Stimulated activated CD8-positive, alpha-beta memory T cell treated with anti-CD3 and anti-CD28 coated beads, Interleukin-2, amount 100 ng/mL, for 1 hour (primary cell): ENCODE results near the gene TMEM201.
"Not testable (repeated sequence)": the region's sequence is repeated elsewhere in the genome, so short reads cannot be mapped to it uniquely, and the experiment has no call there.

Experiments
- DNase-seq, 2 donors: peaks; one replicate each; pipeline ENCODE4 v3.0.0-alpha.2; 2020; ENCODE audit warnings: low read depth in 2 of 2

The TMEM201 gene, protein sequence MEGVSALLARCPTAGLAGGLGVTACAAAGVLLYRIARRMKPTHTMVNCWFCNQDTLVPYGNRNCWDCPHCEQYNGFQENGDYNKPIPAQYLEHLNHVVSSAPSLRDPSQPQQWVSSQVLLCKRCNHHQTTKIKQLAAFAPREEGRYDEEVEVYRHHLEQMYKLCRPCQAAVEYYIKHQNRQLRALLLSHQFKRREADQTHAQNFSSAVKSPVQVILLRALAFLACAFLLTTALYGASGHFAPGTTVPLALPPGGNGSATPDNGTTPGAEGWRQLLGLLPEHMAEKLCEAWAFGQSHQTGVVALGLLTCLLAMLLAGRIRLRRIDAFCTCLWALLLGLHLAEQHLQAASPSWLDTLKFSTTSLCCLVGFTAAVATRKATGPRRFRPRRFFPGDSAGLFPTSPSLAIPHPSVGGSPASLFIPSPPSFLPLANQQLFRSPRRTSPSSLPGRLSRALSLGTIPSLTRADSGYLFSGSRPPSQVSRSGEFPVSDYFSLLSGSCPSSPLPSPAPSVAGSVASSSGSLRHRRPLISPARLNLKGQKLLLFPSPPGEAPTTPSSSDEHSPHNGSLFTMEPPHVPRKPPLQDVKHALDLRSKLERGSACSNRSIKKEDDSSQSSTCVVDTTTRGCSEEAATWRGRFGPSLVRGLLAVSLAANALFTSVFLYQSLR

DNA sequence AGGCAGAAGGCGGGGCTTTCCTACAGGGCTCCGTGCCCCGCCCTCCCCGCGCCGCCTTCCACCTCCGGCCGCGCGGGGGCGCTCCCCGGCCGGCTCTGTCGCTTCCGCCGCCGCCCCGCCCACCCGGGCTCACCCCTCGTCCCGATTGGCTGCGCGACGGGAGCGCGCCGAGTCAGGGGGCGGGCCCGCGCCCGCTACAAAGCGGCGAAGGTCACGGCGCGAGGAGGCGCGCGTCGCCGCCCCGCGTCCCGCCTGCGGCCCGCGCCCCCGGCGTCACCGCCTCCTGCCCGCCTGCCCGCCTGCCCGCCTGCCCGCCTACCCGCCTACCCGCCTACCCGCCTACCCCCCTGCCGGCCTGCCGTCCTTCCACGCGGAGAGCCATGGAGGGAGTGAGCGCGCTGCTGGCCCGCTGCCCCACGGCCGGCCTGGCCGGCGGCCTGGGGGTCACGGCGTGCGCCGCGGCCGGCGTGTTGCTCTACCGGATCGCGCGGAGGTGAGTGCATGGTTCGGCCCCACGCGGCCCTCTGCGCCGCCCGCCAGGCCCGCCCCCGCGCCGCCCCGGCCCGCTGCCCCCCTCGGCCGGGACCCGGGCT, at the start of gene TMEM201:
Gene TMEM201 (plus strand): TSS at position 361 of the 593 bp plus-strand sequence. CDS start 20 bp downstream, at position 381.
- DNase-seq: peak; percentile 88 to 91

DNA sequence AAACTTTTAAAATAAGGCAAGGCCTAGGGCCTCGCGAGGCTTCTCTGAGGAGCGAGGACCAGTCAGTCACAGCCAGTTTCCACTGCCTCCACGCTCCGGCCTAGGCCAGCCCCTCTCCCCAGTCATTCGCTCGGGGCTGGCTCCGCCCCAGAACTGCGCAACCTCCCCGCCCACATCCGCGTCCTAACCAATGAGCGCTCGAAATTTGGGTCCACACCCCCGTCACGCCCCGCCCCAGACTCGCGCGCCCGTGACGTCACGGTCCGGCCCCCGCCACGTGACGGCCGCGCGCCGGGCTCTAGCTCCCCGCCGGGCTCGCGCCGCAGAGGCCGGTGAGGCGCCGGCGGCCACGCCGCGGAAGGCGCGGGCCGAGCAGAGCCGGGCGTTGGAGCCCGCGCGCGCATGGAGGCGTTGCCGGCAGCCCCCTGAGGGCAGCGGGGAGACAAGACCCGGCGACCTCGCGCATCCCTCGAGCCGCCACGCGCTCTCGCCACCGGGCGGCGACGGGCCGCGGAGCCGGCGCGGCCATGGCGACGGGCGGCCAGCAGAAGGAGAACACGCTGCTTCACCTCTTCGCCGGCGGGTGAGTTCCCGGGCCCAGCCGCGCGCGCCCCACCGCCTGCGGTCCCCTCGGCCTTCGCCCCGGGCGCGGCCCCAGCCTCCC, 49.4 kb upstream of the TMEM201 start, which contains the start of gene SLC25A33:
Gene SLC25A33 (plus strand): TSS at position 301 of the 664 bp plus-strand sequence. CDS start 227 bp downstream, at position 528.
- peak; percentile 96 to 97 for DNase-seq

DNA sequence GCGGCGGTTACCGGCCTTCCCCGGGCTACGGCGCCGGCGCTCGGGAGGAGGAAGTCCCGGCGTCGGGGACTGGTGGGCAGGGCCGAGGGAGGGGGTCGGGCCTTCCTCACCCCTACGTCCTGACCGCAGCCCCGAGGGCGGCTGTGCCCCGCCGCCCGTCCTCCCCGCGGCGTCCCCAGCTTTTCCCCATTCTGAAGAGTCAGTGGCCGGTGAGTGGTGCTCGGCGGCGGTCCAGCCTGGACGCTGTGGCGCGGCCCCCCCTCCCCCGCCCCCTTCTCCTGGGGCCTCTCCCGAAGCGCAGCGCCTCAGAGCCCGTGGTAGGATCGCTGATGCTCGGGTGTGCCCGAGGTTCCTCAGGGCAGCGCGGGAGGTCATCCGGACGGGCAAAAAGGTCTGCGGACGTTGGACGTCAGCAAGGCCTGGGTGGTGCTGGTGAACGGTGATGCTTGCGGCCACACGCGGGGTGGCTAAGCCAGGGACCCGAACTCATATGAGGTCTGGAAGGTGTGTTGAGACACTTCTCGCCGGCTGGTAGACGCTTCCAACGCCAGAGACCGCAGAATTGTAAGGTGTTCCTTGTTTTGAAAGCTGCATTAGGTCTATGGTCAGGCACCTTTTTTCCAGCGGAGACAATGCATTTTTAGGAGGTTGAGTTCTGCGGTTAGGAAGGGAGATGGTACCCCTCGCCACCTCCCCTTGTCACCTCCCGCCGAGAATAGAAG, 48.7 kb upstream of the TMEM201 start:
- peak; percentile 8 to 25 for DNase-seq

DNA sequence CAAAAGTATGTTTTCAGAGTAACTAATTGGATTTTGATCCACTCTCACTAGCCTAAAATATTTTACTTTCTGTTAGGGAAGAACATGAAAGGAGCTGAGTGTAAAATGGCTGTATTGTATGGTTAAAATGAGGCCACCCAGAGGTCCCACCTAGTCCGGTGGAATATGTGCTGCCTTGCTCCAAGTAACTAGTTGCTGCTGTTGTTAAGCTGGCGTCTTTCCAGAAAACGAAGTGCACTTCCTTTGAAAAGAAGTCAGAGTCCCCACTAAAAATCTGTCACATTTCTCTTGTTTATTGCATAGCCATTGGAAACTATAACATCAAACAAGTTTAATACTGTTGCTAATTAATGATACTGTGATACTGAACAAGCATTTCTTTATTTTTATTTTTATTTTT, 46.3 kb upstream of the TMEM201 start:
- no peak for DNase-seq

GRCh38 chr1:9544926-9545325, 43.8 kb upstream of the TMEM201 start:
- DNase-seq: no peak

DNA sequence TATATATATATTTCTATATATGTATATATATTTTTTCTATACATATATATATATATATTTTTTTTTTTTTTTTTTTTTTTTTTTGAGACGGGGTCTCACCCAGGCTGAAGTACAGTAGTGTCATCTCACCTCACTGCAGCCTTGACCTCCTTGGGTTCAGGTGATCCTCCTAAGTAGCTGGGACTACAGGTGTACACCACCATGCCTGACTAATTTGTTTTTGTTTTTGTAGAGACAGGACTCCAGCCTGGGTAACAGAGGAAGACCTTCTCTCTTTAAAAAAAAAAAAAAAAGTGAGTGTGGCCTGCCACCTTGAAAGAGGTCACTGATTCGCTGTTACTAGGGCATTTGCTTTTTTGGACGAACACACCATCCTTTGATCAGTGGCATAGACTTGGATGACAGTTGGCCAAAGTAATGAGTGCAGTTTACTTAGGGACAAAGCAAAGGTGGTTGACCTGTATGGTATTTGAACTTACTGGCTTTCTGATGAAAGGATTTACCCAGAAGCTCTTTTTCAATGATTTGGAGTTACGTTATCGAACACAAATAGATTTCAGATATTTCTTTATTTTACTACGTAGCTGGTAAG, 38.7 kb upstream of the TMEM201 start:
- DNase-seq: no peak

GRCh38 chr1:9551984-9552383, 36.7 kb upstream of the TMEM201 start:
- DNase-seq: no peak

GRCh38 chr1:9553736-9554144, 35.0 kb upstream of the TMEM201 start:
- DNase-seq: no peak

DNA sequence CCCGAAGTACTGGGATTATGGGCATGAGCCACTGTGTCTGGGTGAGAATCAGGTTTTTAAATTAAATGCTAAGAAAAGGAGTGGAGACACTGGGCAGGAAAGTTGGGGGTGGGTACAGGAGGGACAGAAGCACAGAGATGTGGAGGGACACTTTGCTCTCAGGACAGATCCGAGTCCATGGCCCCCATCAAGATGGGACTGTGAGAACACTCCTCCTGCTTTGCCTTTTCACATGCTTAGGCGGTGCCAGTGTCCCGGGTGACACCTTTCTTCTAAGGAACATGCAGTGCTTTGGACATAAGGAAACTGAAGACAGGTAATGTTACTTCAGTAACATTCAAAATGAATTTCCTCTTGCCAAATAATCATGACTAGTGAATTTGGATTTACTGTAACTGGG, 32.8 kb upstream of the TMEM201 start:
- DNase-seq: no peak

- DNase-seq: no peak
These were observed 31.1 kb upstream of the TMEM201 start for GRCh38 chr1:9557624-9558023.

DNA sequence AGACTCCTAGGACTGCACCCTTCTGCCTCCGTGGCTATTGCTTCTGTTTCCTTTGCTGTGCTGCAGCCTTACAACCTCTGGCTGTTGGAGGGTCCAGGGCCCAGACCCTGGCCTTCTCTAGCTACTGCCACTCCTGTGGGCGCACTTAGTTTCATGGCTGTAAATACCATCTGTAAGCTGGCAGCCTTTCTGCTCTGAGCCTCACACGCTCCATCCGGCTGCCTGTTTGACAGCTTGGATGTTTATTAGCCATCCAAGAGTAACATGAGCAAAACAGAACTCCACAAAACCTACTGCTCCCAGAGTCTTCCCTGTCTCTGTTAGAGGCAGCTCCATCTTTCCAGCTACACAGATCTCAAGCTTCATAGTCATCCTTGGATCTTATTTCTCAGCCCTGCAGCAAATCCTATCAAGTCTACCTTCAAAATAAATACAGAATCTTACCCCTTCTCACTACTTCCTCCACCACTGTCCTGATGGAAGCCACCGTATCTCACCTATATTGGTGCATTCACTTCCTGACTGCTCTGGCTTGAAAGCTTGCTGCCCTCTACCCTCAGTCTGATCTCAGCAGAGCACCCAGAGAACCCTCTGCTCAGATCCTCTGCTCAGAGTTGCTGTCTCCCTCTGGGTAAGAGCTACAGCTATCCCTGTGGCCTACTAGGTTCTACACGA, 30.3 kb upstream of the TMEM201 start:
- DNase-seq: no peak

GRCh38 chr1:9558946-9559545, 29.7 kb upstream of the TMEM201 start:
- DNase-seq: no peak

DNA sequence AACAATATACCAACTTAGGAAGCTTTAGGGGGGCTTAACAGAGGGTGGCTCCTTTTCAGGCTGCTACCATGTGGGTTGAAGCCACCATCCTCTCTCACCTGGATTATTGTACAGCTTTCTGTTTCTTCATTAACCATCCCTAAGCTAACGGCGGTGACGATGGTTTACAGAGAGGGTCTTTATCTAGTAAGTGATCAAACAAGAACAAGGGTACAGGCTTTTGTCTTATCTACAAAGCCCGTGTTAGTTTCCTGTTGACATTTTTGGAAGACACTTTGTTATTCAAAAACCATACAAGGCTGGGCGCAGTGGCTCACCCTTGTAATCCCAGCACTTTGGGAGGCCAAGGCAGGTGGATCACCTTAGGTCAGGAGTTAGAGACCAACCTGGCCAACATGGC, 29.0 kb upstream of the TMEM201 start:
- DNase-seq: no peak

GRCh38 chr1:9560090-9560489, 28.6 kb upstream of the TMEM201 start:
- not testable (repeated sequence) for DNase-seq

GRCh38 chr1:9561429-9561828, 27.3 kb upstream of the TMEM201 start:
- DNase-seq: no peak

DNA sequence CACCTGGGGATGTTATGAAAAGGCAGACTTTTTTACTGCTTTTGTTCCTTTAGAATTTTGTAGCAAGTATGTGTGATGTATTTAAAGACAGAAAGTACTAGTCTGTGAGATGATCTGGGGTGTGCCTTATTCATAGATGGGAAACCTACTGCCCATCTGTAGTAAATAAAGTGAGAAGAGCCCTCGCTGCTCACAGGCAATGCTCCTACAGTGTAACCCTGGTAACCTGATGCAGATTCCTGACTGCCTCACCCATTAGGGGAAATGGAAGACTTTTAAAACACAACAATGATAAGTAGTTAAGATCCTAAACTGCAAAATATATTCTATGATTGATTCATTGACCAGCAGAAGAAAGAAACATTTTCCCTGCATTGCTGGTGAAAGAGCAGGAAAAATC, 19.4 kb upstream of the TMEM201 start:
- DNase-seq: no peak

DNA sequence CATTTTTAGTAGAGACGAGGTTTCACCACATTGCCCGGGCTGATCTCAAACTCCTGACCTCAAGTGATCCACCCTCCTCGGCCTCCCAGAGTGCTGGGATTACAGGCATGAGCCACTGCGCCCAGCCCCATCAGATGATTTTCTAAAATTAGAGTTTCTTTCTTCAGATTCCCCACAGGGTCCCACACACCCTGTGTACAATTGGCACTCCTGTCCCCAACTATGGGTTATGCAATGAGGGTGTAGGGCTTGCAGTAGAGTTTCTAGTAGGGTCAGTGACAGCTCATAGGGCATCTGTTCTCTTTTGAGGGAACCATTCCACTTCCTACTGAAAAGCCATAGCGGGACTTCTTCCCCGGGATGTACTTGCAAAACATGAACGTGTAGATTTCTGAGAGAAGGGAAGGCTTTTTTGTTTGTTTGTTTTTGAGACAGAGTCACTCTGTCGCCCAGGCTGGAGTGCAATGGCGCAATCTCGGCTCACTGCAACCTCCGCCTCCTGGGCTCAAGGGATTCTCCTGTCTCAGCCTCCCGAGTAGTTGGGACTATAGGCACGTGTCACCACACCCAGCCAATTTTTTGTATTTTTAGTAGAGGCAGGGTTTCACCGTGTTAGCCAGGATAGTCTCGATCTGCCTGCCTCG, 17.7 kb upstream of the TMEM201 start:
- DNase-seq: not testable (repeated sequence)

- no peak for DNase-seq
These were observed 15.0 kb upstream of the TMEM201 start for GRCh38 chr1:9573723-9574122.

- no peak for DNase-seq
These were observed 13.2 kb upstream of the TMEM201 start for GRCh38 chr1:9575486-9575885.

DNA sequence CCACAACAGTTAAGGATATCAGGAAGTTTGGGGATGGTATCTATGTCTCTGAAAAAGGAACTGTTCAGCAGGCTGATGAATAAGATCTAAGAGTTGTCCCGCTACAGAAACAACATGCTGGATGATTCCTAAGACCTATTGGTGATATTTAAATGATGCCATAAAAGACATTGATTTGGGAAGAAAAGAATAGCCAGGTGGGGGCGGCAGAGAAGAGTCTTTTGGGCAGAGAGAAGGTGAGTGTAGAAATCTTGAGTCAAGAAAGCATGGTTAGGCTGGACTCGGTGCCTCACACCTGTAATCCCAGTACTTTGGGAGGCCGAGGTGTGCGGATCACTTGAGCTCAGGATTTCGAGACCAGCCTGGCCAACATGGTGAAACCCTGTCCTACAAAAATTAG, 11.8 kb upstream of the TMEM201 start:
- no peak for DNase-seq
